ENCODE data around the gene CFI. TPM values are rescaled to one million over a fixed set of nuclear protein-coding genes. Genes with fewer than 3 reads are reported as not detected.

The CFI gene
- total RNA-seq (2022; extraction: Qiagen RNA extraction; ENCODE audit: low read depth), result 0.26 to 0.69 TPM (median 0.42 TPM) in 5 replicates

GRCh38 chr4:109801895-109802319 lies at the start of gene CFI:
TSS of gene CFI (minus strand) at chr4:109801999. CDS start at chr4:109801971, 28 bp downstream.

GRCh38 chr4:109847896-109848442 lies 46.2 kb upstream of the CFI start, which contains the start of gene LRIT3:
TSS of gene LRIT3 (plus strand) at chr4:109848107. CDS start at chr4:109848202, 95 bp downstream.

GRCh38 chr4:109827672-109828071 lies 25.9 kb upstream of the CFI start, which contains the start of gene RRH:
TSS of gene RRH (plus strand) at chr4:109827972. CDS start at chr4:109828028, 56 bp downstream.

GRCh38 chr4:109815151-109816081 lies 13.6 kb upstream of the CFI start, which contains the start of gene GAR1:
TSS of gene GAR1 (plus strand) at chr4:109815762. CDS start at chr4:109816165, 403 bp downstream.

GRCh38 chr4:109729718-109730618 lies 71.8 kb downstream of the CFI start, which contains the start of gene PLA2G12A:
TSS of gene PLA2G12A (minus strand) at chr4:109730070. CDS start at chr4:109729809, 261 bp downstream.

GRCh38 chr4:109702950-109703663 lies 98.7 kb downstream of the CFI start, which contains the start of gene CASP6:
TSS of gene CASP6 (minus strand) at chr4:109703445. CDS start at chr4:109703395, 50 bp downstream.

Other genes starting within 250 kb of the CFI start
- 12.0 to 18.6 TPM (median 17.5 TPM) in 5 replicates for gene MCUB, start 241.8 kb downstream of the CFI start, total RNA-seq (2022; extraction: Qiagen RNA extraction; ENCODE audit: low read depth)
- gene CASP6, start 98.6 kb downstream of the CFI start, total RNA-seq (2022; extraction: Qiagen RNA extraction; ENCODE audit: low read depth), result 13.0 to 16.8 TPM (median 14.9 TPM) in 5 replicates
- 6.7 to 18.1 TPM (median 11.5 TPM) in 5 replicates for gene PLA2G12A, start 71.9 kb downstream of the CFI start, total RNA-seq (2022; extraction: Qiagen RNA extraction; ENCODE audit: low read depth)
- gene GAR1, start 13.8 kb upstream of the CFI start, total RNA-seq (2022; extraction: Qiagen RNA extraction; ENCODE audit: low read depth), result 41.1 to 51.6 TPM (median 44.5 TPM) in 5 replicates
- gene RRH, start 26.0 kb upstream of the CFI start, total RNA-seq (2022; extraction: Qiagen RNA extraction; ENCODE audit: low read depth), result 0.06 to 0.08 TPM in 2 of 5 replicates, not detected in the others
- gene LRIT3, start 46.1 kb upstream of the CFI start, total RNA-seq (2022; extraction: Qiagen RNA extraction; ENCODE audit: low read depth), result 0.05 to 0.07 TPM (median 0.06 TPM) in 5 replicates
- gene EGF, start 110.9 kb upstream of the CFI start, total RNA-seq (2022; extraction: Qiagen RNA extraction; ENCODE audit: low read depth), result 0.13 to 1.9 TPM (median 0.42 TPM) in 5 replicates